BLaER1 (cell line): ENCODE results near the gene TMEM247.

Experiments used
- H3K27ac ChIP-seq: shearing (Covaris generic); formaldehyde crosslinking; 2 replicates; pipeline ENCODE4 v1.8.1; 2022
- H3K27me3 ChIP-seq: shearing (Covaris generic); formaldehyde crosslinking; 2 replicates; pipeline ENCODE4 v1.8.1; 2022
- H3K36me3 ChIP-seq: shearing (Covaris generic); formaldehyde crosslinking; 2 replicates; pipeline ENCODE4 v1.8.1; 2022
- H3K4me1 ChIP-seq: shearing (Covaris generic); formaldehyde crosslinking; 2 replicates; pipeline ENCODE4 v1.8.1; 2022
- H3K4me2 ChIP-seq: shearing (Covaris generic); formaldehyde crosslinking; 2 replicates; pipeline ENCODE4 v1.8.1; 2022
- H3K4me3 ChIP-seq: shearing (Covaris generic); formaldehyde crosslinking; 2 replicates; pipeline ENCODE4 v1.8.1; 2022
- H3K9ac ChIP-seq: shearing (Covaris generic); formaldehyde crosslinking; 2 replicates; pipeline ENCODE4 v1.8.1; 2022
- H3K9me3 ChIP-seq: shearing (Covaris generic); formaldehyde crosslinking; 2 replicates; pipeline ENCODE4 v1.8.1; 2022
- H4K20me1 ChIP-seq: shearing (Covaris generic); formaldehyde crosslinking; 2 replicates; pipeline ENCODE4 v1.8.1; 2022
- Cebpa-rat ChIP-seq: shearing (Covaris generic); IDR thresholded peaks from 2 replicates; pipeline ENCODE4 v1.8.1; 2022

The TMEM247 gene

GRCh38 chr2:46451131-46451711, 28.1 kb upstream of the TMEM247 start:
- Histone ChIP-seq H3K27me3 (no peaks in the 10 kb centered on the region), H3K4me2 (no peak overlapping the region), H3K36me3 (no peaks in the 10 kb centered on the region), H3K9me3 (no peaks in the 10 kb centered on the region), H3K4me1 (no peaks in the 10 kb centered on the region), H3K9ac (no peak overlapping the region), H3K4me3 (no peak overlapping the region), H3K27ac (no peak overlapping the region), H4K20me1 (no peaks in the 10 kb centered on the region)
- no peak for TF ChIP-seq Cebpa-rat

- H3K36me3 ChIP-seq: no peaks in the 10 kb centered on the region
- no peak overlapping the region for H3K9ac ChIP-seq
- no peaks in the 10 kb centered on the region for H3K27me3 ChIP-seq
- peaks cover 19% of the 10 kb centered on the region for H3K4me1 ChIP-seq
- no peaks in the 10 kb centered on the region for H3K9me3 ChIP-seq
- no peak overlapping the region for H3K27ac ChIP-seq
- no peak overlapping the region for H3K4me3 ChIP-seq
- H4K20me1 ChIP-seq: no peaks in the 10 kb centered on the region
- no peak overlapping the region for H3K4me2 ChIP-seq
- TF ChIP-seq Cebpa-rat: no peak
These were observed 22.6 kb upstream of the TMEM247 start for GRCh38 chr2:46456789-46457188.

GRCh38 chr2:46458763-46459500, 20.4 kb upstream of the TMEM247 start:
- Histone ChIP-seq H3K4me2 (no peak overlapping the region), H4K20me1 (no peaks in the 10 kb centered on the region), H3K9me3 (no peaks in the 10 kb centered on the region), H3K9ac (no peak overlapping the region), H3K4me1 (peaks cover 24% of the 10 kb centered on the region), H3K4me3 (no peak overlapping the region), H3K36me3 (no peaks in the 10 kb centered on the region), H3K27ac (no peak overlapping the region), H3K27me3 (no peaks in the 10 kb centered on the region)
- TF ChIP-seq Cebpa-rat: no peak

- H3K36me3 ChIP-seq: no peaks in the 10 kb centered on the region
- no peak overlapping the region for H3K9ac ChIP-seq
- H3K9me3 ChIP-seq: no peaks in the 10 kb centered on the region
- peaks cover 24% of the 10 kb centered on the region for H3K4me1 ChIP-seq
- no peak overlapping the region for H3K4me3 ChIP-seq
- TF ChIP-seq Cebpa-rat: no peak
- 0 out of 2 replicates have a peak overlapping the region, but pooled peaks have one; percentile 1 for H3K4me2 ChIP-seq
- H3K27ac ChIP-seq: no peak overlapping the region
- H3K27me3 ChIP-seq: no peaks in the 10 kb centered on the region
- H4K20me1 ChIP-seq: no peaks in the 10 kb centered on the region
These were observed 19.7 kb upstream of the TMEM247 start for GRCh38 chr2:46459694-46460093.

- Histone ChIP-seq H3K4me1 (peaks cover 24% of the 10 kb centered on the region), H4K20me1 (no peaks in the 10 kb centered on the region), H3K9me3 (no peaks in the 10 kb centered on the region), H3K27me3 (no peaks in the 10 kb centered on the region), H3K9ac (no peak overlapping the region), H3K36me3 (no peaks in the 10 kb centered on the region), H3K4me2 (peak overlapping the region; percentile 1; the same call in 1 of the 2 replicates), H3K27ac (no peak overlapping the region), H3K4me3 (no peak overlapping the region)
- TF ChIP-seq Cebpa-rat: no peak
These were observed 19.0 kb upstream of the TMEM247 start for GRCh38 chr2:46460241-46460921.

- TF ChIP-seq Cebpa-rat: no peak
- H4K20me1 ChIP-seq: no peaks in the 10 kb centered on the region
- peak overlapping the region; percentile 47; the same call in 1 of the 2 replicates for H3K27ac ChIP-seq
- H3K27me3 ChIP-seq: no peaks in the 10 kb centered on the region
- peak overlapping the region; percentile 74 for H3K4me2 ChIP-seq
- H3K9me3 ChIP-seq: no peaks in the 10 kb centered on the region
- H3K4me1 ChIP-seq: peaks cover 24% of the 10 kb centered on the region
- peak overlapping the region; percentile 12; the same call in 1 of the 2 replicates for H3K9ac ChIP-seq
- no peaks in the 10 kb centered on the region for H3K36me3 ChIP-seq
- no peak overlapping the region for H3K4me3 ChIP-seq
These were observed 18.2 kb upstream of the TMEM247 start for GRCh38 chr2:46461011-46461674.

GRCh38 chr2:46461709-46462171, 17.6 kb upstream of the TMEM247 start:
- H4K20me1 ChIP-seq: no peaks in the 10 kb centered on the region
- peak overlapping the region; percentile 12; the same call in 1 of the 2 replicates for H3K9ac ChIP-seq
- H3K9me3 ChIP-seq: no peaks in the 10 kb centered on the region
- no peaks in the 10 kb centered on the region for H3K36me3 ChIP-seq
- H3K27me3 ChIP-seq: no peaks in the 10 kb centered on the region
- no peak for TF ChIP-seq Cebpa-rat
- peak overlapping the region; percentile 74 for H3K4me2 ChIP-seq
- H3K4me3 ChIP-seq: no peak overlapping the region
- H3K27ac ChIP-seq: peak overlapping the region; percentile 47; the same call in 1 of the 2 replicates
- peaks cover 28% of the 10 kb centered on the region for H3K4me1 ChIP-seq

GRCh38 chr2:46462936-46463335, 16.4 kb upstream of the TMEM247 start:
- Histone ChIP-seq H3K9me3 (no peaks in the 10 kb centered on the region), H3K4me2 (no peak overlapping the region), H3K4me1 (peaks cover 30% of the 10 kb centered on the region), H4K20me1 (no peaks in the 10 kb centered on the region), H3K27ac (no peak overlapping the region), H3K9ac (no peak overlapping the region), H3K27me3 (no peaks in the 10 kb centered on the region), H3K4me3 (no peak overlapping the region), H3K36me3 (no peaks in the 10 kb centered on the region)
- no peak for TF ChIP-seq Cebpa-rat

- no peak overlapping the region for H3K4me2 ChIP-seq
- no peaks in the 10 kb centered on the region for H4K20me1 ChIP-seq
These were observed 10.2 kb upstream of the TMEM247 start for GRCh38 chr2:46469116-46469515.

More at GRCh38 chr2:46469116-46469515, 10.2 kb upstream of the TMEM247 start:
- no peak for TF ChIP-seq Cebpa-rat
- H3K9me3 ChIP-seq: no peaks in the 10 kb centered on the region
- no peak overlapping the region for H3K27ac ChIP-seq
- peaks cover 6% of the 10 kb centered on the region; the same call in 1 of the 2 replicates for H3K4me1 ChIP-seq
- no peak overlapping the region for H3K4me3 ChIP-seq
- no peaks in the 10 kb centered on the region for H3K27me3 ChIP-seq
- H3K36me3 ChIP-seq: no peaks in the 10 kb centered on the region
- no peak overlapping the region for H3K9ac ChIP-seq
